Panc1 (cell line): ENCODE data around the gene LRCH1. TPM values are rescaled to one million over a fixed set of nuclear protein-coding genes. Genes with fewer than 3 reads are reported as not detected.

Experiments used
- ATAC-seq: fragments of 200-7000 bp; cut with Tn5 transposase; 2 replicates; pipeline ENCODE4 v1.9.1; 2020; ENCODE audit warnings: mild to moderate bottlenecking, moderate library complexity
- BruUV-seq: library from RNA; stranded (reverse); fragments of 400-500 nt; replicated peaks from 2 replicates; lab custom pipeline; 2021; lab: Mats Ljungman, UMichigan
- CTCF ChIA-PET: fragments of 300-600 bp; sonication (Branson Sonifier 250); formaldehyde crosslinking; loops from one replicate; lab custom pipeline; 2022; ENCODE audit warnings: antibody characterized with exemption; lab: Charles Lee
- POLR2A ChIA-PET: fragments of 300-600 bp; sonication (Branson Sonifier 250); formaldehyde crosslinking; loops from one replicate; lab custom pipeline; 2022; ENCODE audit warnings: antibody characterized with exemption; lab: Charles Lee
- DNase-seq: peaks from one replicate; pipeline ENCODE4 v3.0.0-alpha.2; 2010; ENCODE audit warnings: low read depth, low spot score
- H3K27ac ChIP-seq: 2 replicates; pipeline ENCODE4 v1.5.1; 2011; ENCODE audit warnings: mild to moderate bottlenecking, low read length, inconsistent platforms
- H3K27me3 ChIP-seq: fragments of 200-500 bp; sonication (Bioruptor generic); 2 replicates; pipeline ENCODE4 v1.6.0; 2014; ENCODE audit warnings: low read length, inconsistent platforms; ENCODE audit not compliant: control insufficient read depth, insufficient read depth
- H3K36me3 ChIP-seq: fragments of 200-500 bp; sonication (Bioruptor generic); 2 replicates; pipeline ENCODE4 v1.5.1; 2014; ENCODE audit warnings: inconsistent platforms, mild to moderate bottlenecking, low read length, moderate library complexity; ENCODE audit not compliant: control insufficient read depth, insufficient read depth
- H3K4me1 ChIP-seq: 2 replicates; pipeline ENCODE4 v1.5.1; 2011; ENCODE audit warnings: inconsistent platforms, mild to moderate bottlenecking, low read length, moderate library complexity; ENCODE audit not compliant: control insufficient read depth, insufficient read depth
- H3K4me3 ChIP-seq, 2 experiments: 2 replicates each; pipeline ENCODE4 v1.5.1; 2011 to 2012; ENCODE audit warnings: low read depth in 2 of 2, low read length in 2 of 2, mild to moderate bottlenecking in 2 of 2, inconsistent platforms in 1 of 2, moderate library complexity in 1 of 2
- H3K9me3 ChIP-seq: fragments of 200-500 bp; sonication (Bioruptor generic); 2 replicates; pipeline ENCODE4 v1.5.1; 2014; ENCODE audit warnings: low read depth, mild to moderate bottlenecking, inconsistent platforms, low read length, moderate library complexity; ENCODE audit not compliant: control insufficient read depth, insufficient read depth
- CTCF ChIP-seq: fragments of 450-650 bp; IDR thresholded peaks from 2 replicates; pipeline ENCODE4 v1.5.1; 2017; ENCODE audit warnings: mild to moderate bottlenecking
- POLR2AphosphoS5 ChIP-seq: IDR thresholded peaks from 2 replicates; pipeline ENCODE4 v1.6.1; 2012; ENCODE audit warnings: mild to moderate bottlenecking, low read depth, low read length, moderate library complexity
- REST ChIP-seq, 2 experiments: IDR thresholded peaks; 2 replicates each; pipeline ENCODE4 v1.6.1; 2011 to 2012; ENCODE audit warnings: low read depth in 2 of 2, control low read depth in 1 of 2, low read length in 1 of 2, mild to moderate bottlenecking in 1 of 2, moderate library complexity in 1 of 2; ENCODE audit not compliant: insufficient read depth in 1 of 2
- SIN3A ChIP-seq: IDR thresholded peaks from 2 replicates; pipeline ENCODE4 v1.6.1; 2012; ENCODE audit warnings: low read depth, mild to moderate bottlenecking, low read length, moderate library complexity, borderline replicate concordance; ENCODE audit not compliant: insufficient read depth
- TCF7L2 ChIP-seq: IDR thresholded peaks from 2 replicates; pipeline ENCODE4 v1.6.1; 2011; ENCODE audit warnings: mild to moderate bottlenecking, low read depth, low read length, inconsistent platforms
- in situ Hi-C: cut with HindIII; loops from 2 replicates; pipeline ENCODE4 v1.10.0; 2016; ENCODE audit warnings: low sequenced_read_pairs, low pct_unique_long_range_greater_than_20kb
- intact Hi-C: fragments of 100-400 bp; cut with micrococcal nuclease; formaldehyde crosslinking; loops from one replicate; pipeline ENCODE4 v1.10.0; 2022; ENCODE audit not compliant: unreplicated experiment
- total RNA-seq: library from RNA; stranded (reverse); gene quantifications from one replicate; pipeline ENCODE4 v1.2.1, GENCODE V29; 2021; ENCODE audit not compliant: unreplicated experiment

The LRCH1 gene
- total RNA-seq, 1 experiment from 2014 or later = 7.9 TPM

- POLR2A ChIA-PET = no interaction called here
Measured at GRCh38 chr13:46607768-46608564, 55.0 kb downstream of the LRCH1 start.

GRCh38 chr13:46609052-46609451 is 56.1 kb downstream of the LRCH1 start:
- ChIA-PET CTCF (interaction anchor here (0.6 kb wide), 1 partner anchor 10 kb away, joined by 4 read pairs; no protein-coding TSS in a partner anchor), POLR2A (no interaction called here)
- DNase-seq (no peak), ATAC-seq (no peak)
- TF ChIP-seq POLR2AphosphoS5 = no peak
- no peak for TF ChIP-seq REST (IDR thresholded peaks at IDR 0.05; ENCODE audit: insufficient read depth in 1 of 2, low read depth in 2 of 2, low read length in 1 of 2)
- no peak for TF ChIP-seq TCF7L2
- Histone ChIP-seq H3K27me3 (no peaks in the 10 kb centered on the region), H3K9me3 (no peaks in the 10 kb centered on the region), H3K36me3 (no peaks in the 10 kb centered on the region), H3K4me3 (no peak overlapping the region), H3K4me1 (no peaks in the 10 kb centered on the region), H3K27ac (no peak overlapping the region)
- intact Hi-C loops (no loop called here), in situ Hi-C loops (no loop called here)
- BruUV-seq = no TSS peak

More at GRCh38 chr13:46607768-46608564, 55.0 kb downstream of the LRCH1 start:
- TF ChIP-seq REST (IDR thresholded peaks at IDR 0.05; ENCODE audit: insufficient read depth in 1 of 2, low read depth in 2 of 2, low read length in 1 of 2) = no peak
- TF ChIP-seq SIN3A = no peak
- no peak for TF ChIP-seq TCF7L2
- no peak for TF ChIP-seq POLR2AphosphoS5
- no peak for TF ChIP-seq CTCF
- Histone ChIP-seq H3K36me3 (no peaks in the 10 kb centered on the region), H3K27ac (no peak overlapping the region), H3K4me1 (no peaks in the 10 kb centered on the region), H3K4me3 (no peak overlapping the region), H3K9me3 (no peaks in the 10 kb centered on the region), H3K27me3 (no peaks in the 10 kb centered on the region)
- CTCF ChIA-PET = no interaction called here
- BruUV-seq = no TSS peak
- intact Hi-C loops (no loop called here), in situ Hi-C loops (no loop called here)
- DNase-seq (no peak), ATAC-seq (no peak)
